Fibroblast of lung (primary cell): Measurements from ENCODE around the gene NEK11.

Experiments
- CTCF ChIP-seq, 2 donors: IDR thresholded peaks in 1 of 2; conservative IDR thresholded peaks in 1 of 2; 1 replicate in 1 of 2; 2 replicates in 1 of 2; pipeline ENCODE4 v1.5.1; 2011 to 2012; ENCODE audit warnings: low read length in 2 of 2, control low read depth in 1 of 2, inconsistent platforms in 1 of 2, low read depth in 1 of 2, mild to moderate bottlenecking in 1 of 2
- EZH2 ChIP-seq: IDR thresholded peaks from 2 replicates; pipeline ENCODE4 v1.5.1; 2012; ENCODE audit warnings: low read length, control low read depth, mild to moderate bottlenecking; ENCODE audit errors: missing control alignments

- TF ChIP-seq CTCF (conservative IDR thresholded peaks at IDR 0.05 in 1 of 2, IDR thresholded peaks at IDR 0.05 in 1 of 2; ENCODE audit: low read depth in 1 of 2, low read length in 2 of 2), result no peak
- no peak for TF ChIP-seq EZH2
Observed at GRCh38 chr3:131326307-131326706, 299.6 kb downstream of the NEK11 start.
